ENCODE data around the gene EME1. TPM values are rescaled to one million over a fixed set of nuclear protein-coding genes. Genes with fewer than 3 reads are reported as not detected.

Gene EME1
- total and polyA plus RNA-seq, 2 of the 4 experiments (the other 2 are of a cell fraction), result 9.1 to 9.4 TPM

DNA sequence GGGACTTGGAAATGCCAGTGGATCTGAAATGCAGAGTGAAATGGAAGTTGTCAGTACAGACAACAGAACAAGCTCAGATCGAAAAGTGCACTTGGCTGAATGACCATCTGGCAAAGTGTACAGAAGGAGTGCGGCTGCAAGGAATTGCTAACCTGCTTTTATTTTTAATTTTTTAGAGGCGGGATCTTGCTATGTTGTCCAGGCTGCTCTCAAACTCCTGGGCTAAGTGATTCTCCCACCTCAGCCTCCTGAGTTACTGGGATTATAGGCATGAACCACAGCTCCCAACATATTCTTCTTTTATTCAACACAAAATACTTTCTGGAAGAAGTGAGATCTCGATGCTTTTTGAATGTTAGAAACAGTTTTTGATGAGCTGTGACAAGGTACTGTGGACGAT lies 20.7 kb downstream of the EME1 start:
- Histone ChIP-seq H4K20me1 (ENCODE audit: insufficient read depth, low read length) (peaks cover 59% of the 10 kb centered on the region), H4K8ac (ENCODE audit: low read depth in 2 of 2, low read length in 2 of 2) (no peak overlapping the region), H2AK9ac (replicated peaks; ENCODE audit: low read depth, low read length, poor library complexity) (no peak overlapping the region), H3K79me1 (ENCODE audit: low read depth in 1 of 2, low read length in 2 of 2) (peaks cover 49 to 61% of the 10 kb centered on the region in 2 experiments), H3K4me2 (ENCODE audit: low read depth, low read length) (no peak overlapping the region), H2BK15ac (ENCODE audit: low read depth, low read length) (no peak overlapping the region), H3K36me3 (ENCODE audit: control insufficient read depth, insufficient read depth, low read length) (peaks cover 54% of the 10 kb centered on the region), H3K9me1 (ENCODE audit: insufficient read depth, low read length) (peaks cover 16% of the 10 kb centered on the region; the same call in 1 of the 2 replicates), H3K27ac (ENCODE audit: insufficient read depth, low read length) (no peak overlapping the region), H2BK20ac (ENCODE audit: low read depth, low read length) (no peak overlapping the region), H2AK5ac (ENCODE audit: low read depth, low read length) (no peak overlapping the region), H3K4ac (ENCODE audit: low read depth, low read length) (no peak overlapping the region), H3K4me1 (ENCODE audit: control insufficient read depth, insufficient read depth, low read length) (peaks cover 4% of the 10 kb centered on the region), H2BK5ac (ENCODE audit: low read depth, low read length, poor library complexity, severe bottlenecking) (no peak overlapping the region), H2BK120ac (ENCODE audit: low read depth, low read length) (no peak overlapping the region), H3K14ac (replicated peaks; ENCODE audit: low read depth, low read length) (no peak overlapping the region), H3K9me3 (ENCODE audit: control insufficient read depth, insufficient read depth, low read length) (no peaks in the 10 kb centered on the region), H3K27me3 (ENCODE audit: control insufficient read depth, insufficient read depth, low read length) (no peaks in the 10 kb centered on the region), H3K56ac (ENCODE audit: extremely low read depth, insufficient read depth, low read length) (no peak overlapping the region), H4K5ac (ENCODE audit: low read depth, low read length) (no peak overlapping the region), H4K91ac (ENCODE audit: insufficient read depth, low read depth, low read length) (no peak overlapping the region), H3K4me3 (ENCODE audit: insufficient read depth, low read depth, low read length) (no peak overlapping the region), H3K9ac (ENCODE audit: low read depth, low read length) (no peak overlapping the region), H3K23ac (ENCODE audit: low read depth, low read length) (no peak overlapping the region), H3K18ac (ENCODE audit: low read depth, low read length) (no peak overlapping the region), H2AFZ (replicated peaks; ENCODE audit: low read length, poor library complexity) (no peak overlapping the region)
- dilution Hi-C loops (cut with HindIII; ENCODE audit: low sequenced_read_pairs, unreplicated experiment), result no loop called here
- no peak for TF ChIP-seq RFX5 (IDR thresholded peaks at IDR 0.05; ENCODE audit: low read depth, low read length)
- TF ChIP-seq, protein P1, sequence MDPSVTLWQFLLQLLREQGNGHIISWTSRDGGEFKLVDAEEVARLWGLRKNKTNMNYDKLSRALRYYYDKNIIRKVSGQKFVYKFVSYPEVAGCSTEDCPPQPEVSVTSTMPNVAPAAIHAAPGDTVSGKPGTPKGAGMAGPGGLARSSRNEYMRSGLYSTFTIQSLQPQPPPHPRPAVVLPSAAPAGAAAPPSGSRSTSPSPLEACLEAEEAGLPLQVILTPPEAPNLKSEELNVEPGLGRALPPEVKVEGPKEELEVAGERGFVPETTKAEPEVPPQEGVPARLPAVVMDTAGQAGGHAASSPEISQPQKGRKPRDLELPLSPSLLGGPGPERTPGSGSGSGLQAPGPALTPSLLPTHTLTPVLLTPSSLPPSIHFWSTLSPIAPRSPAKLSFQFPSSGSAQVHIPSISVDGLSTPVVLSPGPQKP (IDR thresholded peaks at IDR 0.05; ENCODE audit: borderline replicate concordance, low read depth, low read length), result no peak
- TF ChIP-seq RAD21 (IDR thresholded peaks at IDR 0.05; ENCODE audit: low read length), result no peak
- TF ChIP-seq NFE2L2 (IDR thresholded peaks at IDR 0.05; ENCODE audit: low read depth, low read length), result no peak
- no peak for TF ChIP-seq MXI1 (IDR thresholded peaks at IDR 0.05; ENCODE audit: borderline replicate concordance, low read depth, low read length)
- TF ChIP-seq, protein P2, sequence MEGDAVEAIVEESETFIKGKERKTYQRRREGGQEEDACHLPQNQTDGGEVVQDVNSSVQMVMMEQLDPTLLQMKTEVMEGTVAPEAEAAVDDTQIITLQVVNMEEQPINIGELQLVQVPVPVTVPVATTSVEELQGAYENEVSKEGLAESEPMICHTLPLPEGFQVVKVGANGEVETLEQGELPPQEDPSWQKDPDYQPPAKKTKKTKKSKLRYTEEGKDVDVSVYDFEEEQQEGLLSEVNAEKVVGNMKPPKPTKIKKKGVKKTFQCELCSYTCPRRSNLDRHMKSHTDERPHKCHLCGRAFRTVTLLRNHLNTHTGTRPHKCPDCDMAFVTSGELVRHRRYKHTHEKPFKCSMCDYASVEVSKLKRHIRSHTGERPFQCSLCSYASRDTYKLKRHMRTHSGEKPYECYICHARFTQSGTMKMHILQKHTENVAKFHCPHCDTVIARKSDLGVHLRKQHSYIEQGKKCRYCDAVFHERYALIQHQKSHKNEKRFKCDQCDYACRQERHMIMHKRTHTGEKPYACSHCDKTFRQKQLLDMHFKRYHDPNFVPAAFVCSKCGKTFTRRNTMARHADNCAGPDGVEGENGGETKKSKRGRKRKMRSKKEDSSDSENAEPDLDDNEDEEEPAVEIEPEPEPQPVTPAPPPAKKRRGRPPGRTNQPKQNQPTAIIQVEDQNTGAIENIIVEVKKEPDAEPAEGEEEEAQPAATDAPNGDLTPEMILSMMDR (conservative IDR thresholded peaks at IDR 0.05; ENCODE audit: low read depth, low read length), result no peak
- ChIA-PET POLR2A (ENCODE audit: unreplicated experiment) (no interaction called here), CTCF (no interaction called here)
- no TSS peak for BruUV-seq (replicated peaks)
- DNase-seq (no peak), ATAC-seq (ENCODE audit: low read depth) (no peak)
- intact Hi-C loops (cut with micrococcal nuclease), result no loop called here
- no CpG with 5 or more reads among the region's 5 CpGs for WGBS, 2 experiments (ENCODE audit: extremely low coverage in 2 of 2, insufficient read length in 1 of 2)
- in situ Hi-C loops (cut with MboI; ENCODE audit: low sequenced_read_pairs), result no loop called here
